Astrocyte (in vitro differentiated cells and primary cell): Measurements from ENCODE around the gene COP1. TPM values are rescaled to one million over a fixed set of nuclear protein-coding genes. Genes with fewer than 3 reads are reported as not detected.

ENCODE experiments used
- DNase-seq: peaks from one replicate; pipeline ENCODE4 v3.0.0-alpha.2; 2010; ENCODE audit warnings: low read depth
- FAIRE-seq: peaks from 2 replicates; lab custom pipeline; 2011; peaks lifted over from hg19 to GRCh38; lab: Jason Lieb, UNC
- H2AFZ ChIP-seq: 2 replicates; pipeline ENCODE4 v1.6.0; 2012; ENCODE audit warnings: low read depth, low read length, inconsistent platforms
- H3K27ac ChIP-seq: 2 replicates; pipeline ENCODE4 v1.5.1; 2011; ENCODE audit warnings: low read depth, low read length, inconsistent platforms
- H3K27me3 ChIP-seq: 2 replicates; pipeline ENCODE4 v1.6.0; 2011; ENCODE audit warnings: low read length, inconsistent platforms; ENCODE audit not compliant: insufficient read depth
- H3K36me3 ChIP-seq: 2 replicates; pipeline ENCODE4 v1.5.1; 2011; ENCODE audit warnings: low read length, inconsistent platforms; ENCODE audit not compliant: insufficient read depth
- H3K4me1 ChIP-seq: 2 replicates; pipeline ENCODE4 v1.5.1; 2011; ENCODE audit warnings: low read length, inconsistent platforms; ENCODE audit not compliant: insufficient read depth
- H3K4me2 ChIP-seq: 2 replicates; pipeline ENCODE4 v1.6.0; 2012; ENCODE audit warnings: low read length, inconsistent platforms
- H3K4me3 ChIP-seq: 2 replicates; pipeline ENCODE4 v1.5.1; 2011; ENCODE audit warnings: low read depth, mild to moderate bottlenecking, low read length, inconsistent platforms; ENCODE audit not compliant: insufficient read depth
- H3K79me2 ChIP-seq: 2 replicates; pipeline ENCODE4 v1.6.0; 2012; ENCODE audit warnings: mild to moderate bottlenecking, low read length, inconsistent platforms; ENCODE audit not compliant: insufficient read depth
- H3K9ac ChIP-seq: 2 replicates; pipeline ENCODE4 v1.6.0; 2012; ENCODE audit warnings: mild to moderate bottlenecking, low read length, inconsistent platforms
- H3K9me3 ChIP-seq: 2 replicates; pipeline ENCODE4 v1.5.1; 2012; ENCODE audit warnings: low read depth, mild to moderate bottlenecking, low read length, inconsistent platforms; ENCODE audit not compliant: insufficient read depth
- H4K20me1 ChIP-seq: 2 replicates; pipeline ENCODE4 v1.6.0; 2012; ENCODE audit warnings: low read length, inconsistent platforms; ENCODE audit not compliant: insufficient read depth
- H3K27ac Mint-ChIP-seq: one replicate; pipeline ENCODE4 v1.8.0; 2021; ENCODE audit warnings: mild to moderate bottlenecking, mixed read lengths; ENCODE audit not compliant: unreplicated experiment
- H3K27me3 Mint-ChIP-seq: one replicate; pipeline ENCODE4 v1.8.0; 2021; ENCODE audit warnings: low read depth, mixed read lengths; ENCODE audit not compliant: unreplicated experiment
- H3K36me3 Mint-ChIP-seq: one replicate; pipeline ENCODE4 v1.8.0; 2021; ENCODE audit warnings: low read depth, mixed read lengths; ENCODE audit not compliant: unreplicated experiment
- H3K4me1 Mint-ChIP-seq: one replicate; pipeline ENCODE4 v1.8.0; 2021; ENCODE audit warnings: low read depth, mixed read lengths; ENCODE audit not compliant: unreplicated experiment
- H3K4me3 Mint-ChIP-seq: one replicate; pipeline ENCODE4 v1.8.0; 2021; ENCODE audit warnings: mild to moderate bottlenecking, moderate library complexity, mixed read lengths; ENCODE audit not compliant: unreplicated experiment
- H3K9me3 Mint-ChIP-seq: one replicate; pipeline ENCODE4 v1.8.0; 2021; ENCODE audit warnings: mild to moderate bottlenecking, mixed read lengths; ENCODE audit not compliant: unreplicated experiment
- CTCF ChIP-seq: IDR thresholded peaks from 2 replicates; pipeline ENCODE4 v1.5.1; 2011; ENCODE audit warnings: low read depth, mild to moderate bottlenecking, inconsistent platforms, low read length, moderate library complexity; ENCODE audit not compliant: insufficient read depth
- EZH2 ChIP-seq: IDR thresholded peaks from 2 replicates; pipeline ENCODE4 v1.6.1; 2012; ENCODE audit warnings: mild to moderate bottlenecking, low read length, inconsistent platforms; ENCODE audit not compliant: insufficient read depth
- total RNA-seq: library from RNA; stranded (reverse); gene quantifications from 2 replicates; pipeline ENCODE4 v1.2.1, GENCODE V29; 2021

COP1 gene
- total RNA-seq, 1 donor from 2014 or later = 45.9 TPM

- FAIRE-seq = no peak
- no peaks in the 10 kb centered on the region for H3K4me1 Mint-ChIP-seq
- H3K4me3 ChIP-seq = no peak overlapping the region
Observed at GRCh38 chr1:175927944-175928343, 279.1 kb downstream of the COP1 start.

GRCh38 chr1:175922254-175922881 is 284.7 kb downstream of the COP1 start:
- no peak overlapping the region for H3K4me3 Mint-ChIP-seq
- Histone ChIP-seq H3K4me2 (no peak overlapping the region), H3K9ac (no peak overlapping the region), H3K27ac (no peak overlapping the region), H2AFZ (no peak overlapping the region), H3K79me2 (no peaks in the 10 kb centered on the region), H3K27me3 (no peaks in the 10 kb centered on the region), H3K36me3 (no peaks in the 10 kb centered on the region), H3K4me1 (no peaks in the 10 kb centered on the region), H3K4me3 (no peak overlapping the region), H3K9me3 (no peaks in the 10 kb centered on the region), H4K20me1 (no peaks in the 10 kb centered on the region)
- no peak overlapping the region for H3K27ac Mint-ChIP-seq
- TF ChIP-seq EZH2 (no peak), CTCF (no peak)
- H3K4me1 Mint-ChIP-seq = peaks cover 6% of the 10 kb centered on the region
- H3K27me3 Mint-ChIP-seq = no peaks in the 10 kb centered on the region
- DNase-seq (no peak), FAIRE-seq (no peak)
- H3K36me3 Mint-ChIP-seq = peaks cover 9% of the 10 kb centered on the region
- peaks cover 3% of the 10 kb centered on the region for H3K9me3 Mint-ChIP-seq

More at GRCh38 chr1:175927944-175928343, 279.1 kb downstream of the COP1 start:
- Histone ChIP-seq H3K9ac (no peak overlapping the region), H4K20me1 (no peaks in the 10 kb centered on the region), H3K27me3 (no peaks in the 10 kb centered on the region), H3K27ac (no peak overlapping the region), H3K4me1 (no peaks in the 10 kb centered on the region), H3K79me2 (no peaks in the 10 kb centered on the region), H2AFZ (no peak overlapping the region), H3K9me3 (peaks cover 4% of the 10 kb centered on the region), H3K4me2 (no peak overlapping the region), H3K36me3 (no peaks in the 10 kb centered on the region)
- no peaks in the 10 kb centered on the region for H3K9me3 Mint-ChIP-seq
- no peak overlapping the region for H3K27ac Mint-ChIP-seq
- no peak for TF ChIP-seq EZH2
- no peak for DNase-seq
- peaks cover 9% of the 10 kb centered on the region for H3K36me3 Mint-ChIP-seq
- H3K4me3 Mint-ChIP-seq = no peak overlapping the region
- H3K27me3 Mint-ChIP-seq = no peaks in the 10 kb centered on the region

GRCh38 chr1:175920381-175920780 is 286.7 kb downstream of the COP1 start:
- H3K4me3 ChIP-seq = no peak overlapping the region
- no peaks in the 10 kb centered on the region for H3K27me3 ChIP-seq
- H2AFZ ChIP-seq = no peak overlapping the region
- no peaks in the 10 kb centered on the region for H3K79me2 ChIP-seq
- H3K27ac ChIP-seq = no peak overlapping the region
- no peaks in the 10 kb centered on the region for H4K20me1 ChIP-seq
- H3K4me3 Mint-ChIP-seq = no peak overlapping the region
- H3K9me3 ChIP-seq = no peaks in the 10 kb centered on the region
- H3K36me3 ChIP-seq = no peaks in the 10 kb centered on the region
- H3K36me3 Mint-ChIP-seq = peaks cover 15% of the 10 kb centered on the region
- no peak overlapping the region for H3K9ac ChIP-seq
- H3K4me1 Mint-ChIP-seq = peaks cover 6% of the 10 kb centered on the region
- H3K4me2 ChIP-seq = no peak overlapping the region
- peaks cover 3% of the 10 kb centered on the region for H3K27me3 Mint-ChIP-seq
- no peak for DNase-seq
- no peak overlapping the region for H3K27ac Mint-ChIP-seq
- H3K9me3 Mint-ChIP-seq = peaks cover 3% of the 10 kb centered on the region
- no peaks in the 10 kb centered on the region for H3K4me1 ChIP-seq
- TF ChIP-seq EZH2 = no peak
- TF ChIP-seq CTCF = no peak
- FAIRE-seq = no peak
